Adrenal gland (tissue), 12 donors: ENCODE data around the gene CNDP1. TPM values are rescaled to one million over a fixed set of nuclear protein-coding genes. Genes with fewer than 3 reads are reported as not detected.
A peak's percentile ranks its signal among the peaks of the same experiment; 100 is the strongest.

ENCODE experiments used
- DNase-seq, 7 donors: peaks; one replicate each; pipeline ENCODE4 v3.0.0-alpha.2; 2019 to 2020
- H3K27ac ChIP-seq, 5 donors: fragments of 200-600 bp; sonication (generic) in 4 of 5; 1 replicate in 3 of 5; 2 replicates in 2 of 5; pipeline versions ENCODE4 v1.5.1 to v1.8.0; 2016 to 2020; ENCODE audit warnings: mild to moderate bottlenecking in 1 of 5
- H3K27me3 ChIP-seq: fragments of 200-600 bp; 2 replicates; pipeline ENCODE4 v1.8.0; 2021
- H3K36me3 ChIP-seq, 2 donors: fragments of 200-600 bp; replicated peaks in 1 of 2; 1 replicate in 1 of 2; 2 replicates in 1 of 2; pipeline versions ENCODE4 v1.5.1 to v1.8.0; 2018 to 2022
- H3K4me1 ChIP-seq, 2 donors: fragments of 200-600 bp; replicated peaks in 1 of 2; 1 replicate in 1 of 2; 2 replicates in 1 of 2; pipeline versions ENCODE4 v1.5.1 to v1.8.0; 2018 to 2021
- H3K4me3 ChIP-seq, 4 donors: fragments of 200-600 bp; sonication (generic) in 3 of 4; one replicate each; pipeline ENCODE4 v1.5.1; 2016 to 2018
- H3K9me3 ChIP-seq, 3 donors: fragments of 200-600 bp; sonication (generic) in 1 of 3; replicated peaks in 1 of 3; 1 replicate in 2 of 3; 2 replicates in 1 of 3; pipeline versions ENCODE4 v1.5.1 to v1.8.0; 2016 to 2021
- CTCF ChIP-seq, 6 experiments: fragments of 450-650 bp in 4 of 6; fragments of 200-600 bp in 2 of 6; sonication (generic) in 1 of 6; IDR thresholded peaks; 1 replicate in 5 of 6; 2 replicates in 1 of 6; pipeline versions ENCODE4 v1.5.1 to v1.8.0; 2016 to 2021; ENCODE audit warnings: antibody characterized with exemption in 6 of 6, mild to moderate bottlenecking in 2 of 6, moderate library complexity in 1 of 6
- POLR2A ChIP-seq, 2 donors: fragments of 450-650 bp; IDR thresholded peaks; one replicate each; pipeline ENCODE4 v1.6.1; 2017; ENCODE audit warnings: antibody characterized with exemption in 2 of 2, mild to moderate bottlenecking in 2 of 2, moderate library complexity in 1 of 2
- WGBS, 4 donors: extraction: QIAGEN DNeasy Blood & Tissue Kit in 2 of 4; methylation state at CpG; one replicate each; pipeline versions ENCODE4 v1.1.5 to v1.1.7; 2013 to 2017; 5-methylcytosine and 5-hydroxymethylcytosine counted together
- intact Hi-C, 2 donors: fragments of 100-400 bp; cut with DNase I; formaldehyde crosslinking; loops; one replicate each; pipeline versions ENCODE4 v1.14.1 to v1.15.0; 2022 to 2023
- polyA plus RNA-seq, 3 donors: library from polyadenylated mRNA; stranded (reverse); fragments of 200-250 nt in 2 of 3; fragments of 350-450 nt in 1 of 3; fragmentation: Illumina TruSeq in 1 of 3; extraction: RNeasy Lipid Tissue Mini Kit (QIAGEN cat#74804) in 1 of 3; gene quantifications; one replicate each; pipeline ENCODE4 v1.2.3, GENCODE V29; 2013 to 2014
- total RNA-seq, 9 donors: library from RNA; depleted of rRNA in 4 of 9; stranded (reverse); fragments of >200 nt in 4 of 9; fragments of 120-200 nt in 1 of 9; fragmentation: NEBNext Ultra II Directional in 1 of 9; extraction: Animal tissue kit (Norgen Biotek cat#: 25700) in 1 of 9; gene quantifications; one replicate each; pipeline versions ENCODE4 v1.1.0 to v1.2.4, GENCODE V29; 2013 to 2023
- donor health status: healthy with polysubstance abuse.
- donor health status: Bipolar disorder and iron deficiency.
- donor health status: DM: yes; HTN: yes; CAD: no.
- donor health status: DM: no; HTN: no; CAD: no.
- donor health status: DM: no; HTN: no; CAD: no.
- donor health status: DM: yes; HTN: yes; CAD: no.

The CNDP1 gene
- total and polyA plus RNA-seq, 12 donors = 0.16 to 0.27 TPM; not detected in 10

GRCh38 chr18:74489676-74490075, 44.6 kb upstream of the CNDP1 start:
- Histone ChIP-seq H3K9me3 (no peaks in the 10 kb centered on the region), H3K36me3 (no peaks in the 10 kb centered on the region), H3K4me3 (no peak overlapping the region), H3K27ac (no peak overlapping the region), H3K4me1 (no peaks in the 10 kb centered on the region), H3K27me3 (no peaks in the 10 kb centered on the region)
- TF ChIP-seq CTCF (IDR thresholded peaks at IDR 0.05) (no peak), POLR2A (IDR thresholded peaks at IDR 0.05) (no peak)
- 36 to 47% (median 45%) methylated on average over 7 of the region's 7 CpGs for WGBS, 4 donors
- intact Hi-C loops = loop anchor here in 1 of 2 donors (10.0 kb wide), 1 partner anchor 105 kb away; the partner anchor contains the start of gene ZNF407
- DNase-seq = peak in 1 of 7 donors; percentile 28

GRCh38 chr18:74492259-74492658, 42.0 kb upstream of the CNDP1 start:
- H3K36me3 ChIP-seq = no peaks in the 10 kb centered on the region
- H3K9me3 ChIP-seq = no peaks in the 10 kb centered on the region
- TF ChIP-seq POLR2A (IDR thresholded peaks at IDR 0.05) (no peak), CTCF (IDR thresholded peaks at IDR 0.05) (no peak)
- WGBS, 4 donors = 78 to 80% (median 79%) methylated on average over 3 of the region's 3 CpGs; no CpG with 5 or more reads in 1 of the 4 donors
- intact Hi-C loops = loop anchor here in 1 of 2 donors (10.0 kb wide), 1 partner anchor 103 kb away; the partner anchor contains the start of gene ZNF407
- H3K27me3 ChIP-seq = no peaks in the 10 kb centered on the region
- H3K4me1 ChIP-seq = peaks cover 6% of the 10 kb centered on the region in 2 donors
- no peak overlapping the region for H3K4me3 ChIP-seq
- peak in 1 of 7 donors; percentile 13 for DNase-seq
- H3K27ac ChIP-seq = no peak overlapping the region

GRCh38 chr18:74493689-74494088, 40.6 kb upstream of the CNDP1 start:
- no peak overlapping the region for H3K4me3 ChIP-seq
- peak in 3 of 7 donors; percentile 10 to 64 (median 39) for DNase-seq
- no peaks in the 10 kb centered on the region for H3K27me3 ChIP-seq
- peaks cover 7 to 9% of the 10 kb centered on the region in 2 donors for H3K4me1 ChIP-seq
- H3K27ac ChIP-seq = no peak overlapping the region
- WGBS, 4 donors = 50 to 62% (median 56%) methylated on average over 1 of the region's 1 CpG
- intact Hi-C loops = loop anchor here in 1 of 2 donors (10.0 kb wide), 1 partner anchor 101 kb away; the partner anchor contains the start of gene ZNF407
- TF ChIP-seq CTCF (IDR thresholded peaks at IDR 0.05) = peak in 5 of 6 experiments; percentile 13 to 46 (median 46)
- TF ChIP-seq POLR2A (IDR thresholded peaks at IDR 0.05) = no peak
- H3K36me3 ChIP-seq = no peaks in the 10 kb centered on the region
- H3K9me3 ChIP-seq = no peaks in the 10 kb centered on the region

GRCh38 chr18:74494514-74494913, 39.8 kb upstream of the CNDP1 start:
- no peaks in the 10 kb centered on the region for H3K9me3 ChIP-seq
- intact Hi-C loops = loop anchor here in 1 of 2 donors (10.0 kb wide), 1 partner anchor 100 kb away; the partner anchor contains the start of gene ZNF407
- no peak overlapping the region for H3K4me3 ChIP-seq
- no peak for DNase-seq
- H3K36me3 ChIP-seq = no peaks in the 10 kb centered on the region
- peaks cover 7 to 9% of the 10 kb centered on the region in 2 donors for H3K4me1 ChIP-seq
- TF ChIP-seq CTCF (IDR thresholded peaks at IDR 0.05) (no peak), POLR2A (IDR thresholded peaks at IDR 0.05) (no peak)
- WGBS, 4 donors = 48 to 69% (median 56%) methylated on average over 1 of the region's 1 CpG
- no peak overlapping the region for H3K27ac ChIP-seq
- H3K27me3 ChIP-seq = no peaks in the 10 kb centered on the region
